OCI-LY7 (cell line): ENCODE measurements around the gene UBE2E1. TPM values are rescaled to one million over a fixed set of nuclear protein-coding genes. Genes with fewer than 3 reads are reported as not detected.

Source experiments
- BruUV-seq: library from RNA; stranded (reverse); fragments of 400-500 nt; replicated peaks from 2 replicates; lab custom pipeline; 2021; lab: Mats Ljungman, UMichigan
- CTCF ChIA-PET: fragments of 300-600 bp; sonication (Branson Sonifier 250); formaldehyde crosslinking; loops from one replicate; lab custom pipeline; 2022; ENCODE audit warnings: antibody characterized with exemption; ENCODE audit not compliant: unreplicated experiment; lab: Charles Lee
- POLR2A ChIA-PET: fragments of 300-600 bp; sonication (Branson Sonifier 250); formaldehyde crosslinking; loops from one replicate; lab custom pipeline; 2022; ENCODE audit warnings: antibody characterized with exemption; lab: Charles Lee
- DNase-seq: peaks from one replicate; pipeline ENCODE4 v3.0.0-alpha.2; 2015; ENCODE audit warnings: low spot score
- H2AFZ ChIP-seq: fragments of 200-600 bp; sonication (generic), shearing (Covaris generic); 2 replicates; pipeline ENCODE4 v1.6.1; 2014; ENCODE audit warnings: mild to moderate bottlenecking, antibody characterized with exemption, low read length, moderate library complexity
- H3K27ac ChIP-seq: fragments of 200-600 bp; sonication (generic); 2 replicates; pipeline ENCODE4 v1.5.1; 2014; ENCODE audit warnings: mixed run types, low read depth, mild to moderate bottlenecking, moderate library complexity, low read length, inconsistent platforms; ENCODE audit not compliant: poor library complexity, severe bottlenecking
- H3K36me3 ChIP-seq: fragments of 200-600 bp; sonication (generic); 2 replicates; pipeline ENCODE4 v1.6.1; 2014; ENCODE audit warnings: mild to moderate bottlenecking, antibody characterized with exemption, low read length, moderate library complexity, mixed read lengths; ENCODE audit not compliant: insufficient read depth
- H3K4me1 ChIP-seq: fragments of 200-600 bp; sonication (generic); 2 replicates; pipeline ENCODE4 v1.5.1; 2014; ENCODE audit warnings: mild to moderate bottlenecking, low read length; ENCODE audit not compliant: insufficient read depth, poor library complexity, severe bottlenecking
- H3K4me2 ChIP-seq: fragments of 200-600 bp; sonication (generic); 2 replicates; pipeline ENCODE4 v1.6.1; 2014; ENCODE audit warnings: mild to moderate bottlenecking, low read length
- H3K4me3 ChIP-seq: fragments of 200-600 bp; sonication (generic); 2 replicates; pipeline ENCODE4 v1.5.1; 2014; ENCODE audit warnings: mild to moderate bottlenecking, low read depth, low read length; ENCODE audit not compliant: poor library complexity, severe bottlenecking
- H3K79me2 ChIP-seq: fragments of 200-600 bp; sonication (generic); 2 replicates; pipeline ENCODE4 v1.6.1; 2016; ENCODE audit warnings: low read depth, mild to moderate bottlenecking, low read length, moderate library complexity, mixed read lengths; ENCODE audit not compliant: insufficient read depth
- H3K9me2 ChIP-seq: fragments of 200-600 bp; sonication (generic); 2 replicates; pipeline ENCODE4 v1.6.1; 2016; ENCODE audit warnings: mild to moderate bottlenecking, low read length, mixed read lengths; ENCODE audit not compliant: insufficient read depth
- H3K9me3 ChIP-seq: fragments of 200-600 bp; sonication (generic); 2 replicates; pipeline ENCODE4 v1.6.1; 2014; ENCODE audit warnings: mild to moderate bottlenecking, mixed run types, low read length, mixed read lengths
- H4K20me1 ChIP-seq: fragments of 200-600 bp; sonication (generic); 2 replicates; pipeline ENCODE4 v1.6.1; 2014; ENCODE audit warnings: mild to moderate bottlenecking, antibody characterized with exemption, low read length, moderate library complexity, mixed read lengths; ENCODE audit not compliant: insufficient read depth
- EZH2phosphoT487 ChIP-seq: fragments of 200-600 bp; sonication (generic); IDR thresholded peaks from 2 replicates; pipeline ENCODE4 v1.6.1; 2018; ENCODE audit warnings: low read depth, borderline replicate concordance, mild to moderate bottlenecking, mixed run types, antibody characterized with exemption, low read length, moderate library complexity, mixed read lengths
- intact Hi-C: fragments of 100-400 bp; cut with micrococcal nuclease; formaldehyde crosslinking; loops from one replicate; pipeline ENCODE4 v1.10.0; 2022; ENCODE audit not compliant: unreplicated experiment
- total RNA-seq, 2 experiments: library from RNA; depleted of rRNA in 1 of 2; stranded (reverse); fragments of >200 nt in 1 of 2; shearing (Covaris generic) in 1 of 2; gene quantifications; 2 replicates each; pipeline ENCODE4 v1.2.3, GENCODE V29; 2014 to 2022
- TF ChIP-seq, protein P1 (sequence below): fragments of 200-600 bp; sonication (generic); conservative IDR thresholded peaks from 2 replicates; pipeline ENCODE4 v1.5.1; 2014; ENCODE audit warnings: mild to moderate bottlenecking, antibody characterized with exemption, low read length, moderate library complexity, mixed read lengths

The UBE2E1 gene
- total RNA-seq, 2 experiments from 2014 or later, result 126 to 142 TPM

- no peak overlapping the region for H3K4me2 ChIP-seq
- ChIA-PET POLR2A (interaction anchor here (1.3 to 1.8 kb wide), 2 partner anchors 10 to 19 kb away, joined by 5 read pairs; no protein-coding TSS in a partner anchor), CTCF (no interaction called here)
- no peaks in the 10 kb centered on the region for H4K20me1 ChIP-seq
- no peaks in the 10 kb centered on the region for H3K9me2 ChIP-seq
- no peaks in the 10 kb centered on the region for H3K9me3 ChIP-seq
- H3K4me3 ChIP-seq, result no peak overlapping the region
- BruUV-seq, result no TSS peak
- no peaks in the 10 kb centered on the region for H3K36me3 ChIP-seq
- TF ChIP-seq, protein P1, sequence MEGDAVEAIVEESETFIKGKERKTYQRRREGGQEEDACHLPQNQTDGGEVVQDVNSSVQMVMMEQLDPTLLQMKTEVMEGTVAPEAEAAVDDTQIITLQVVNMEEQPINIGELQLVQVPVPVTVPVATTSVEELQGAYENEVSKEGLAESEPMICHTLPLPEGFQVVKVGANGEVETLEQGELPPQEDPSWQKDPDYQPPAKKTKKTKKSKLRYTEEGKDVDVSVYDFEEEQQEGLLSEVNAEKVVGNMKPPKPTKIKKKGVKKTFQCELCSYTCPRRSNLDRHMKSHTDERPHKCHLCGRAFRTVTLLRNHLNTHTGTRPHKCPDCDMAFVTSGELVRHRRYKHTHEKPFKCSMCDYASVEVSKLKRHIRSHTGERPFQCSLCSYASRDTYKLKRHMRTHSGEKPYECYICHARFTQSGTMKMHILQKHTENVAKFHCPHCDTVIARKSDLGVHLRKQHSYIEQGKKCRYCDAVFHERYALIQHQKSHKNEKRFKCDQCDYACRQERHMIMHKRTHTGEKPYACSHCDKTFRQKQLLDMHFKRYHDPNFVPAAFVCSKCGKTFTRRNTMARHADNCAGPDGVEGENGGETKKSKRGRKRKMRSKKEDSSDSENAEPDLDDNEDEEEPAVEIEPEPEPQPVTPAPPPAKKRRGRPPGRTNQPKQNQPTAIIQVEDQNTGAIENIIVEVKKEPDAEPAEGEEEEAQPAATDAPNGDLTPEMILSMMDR, result no peak
- TF ChIP-seq EZH2phosphoT487, result no peak
- intact Hi-C loops, result no loop called here
- no peaks in the 10 kb centered on the region for H3K79me2 ChIP-seq
- DNase-seq, result no peak
- H3K27ac ChIP-seq, result no peak overlapping the region
- peaks cover 7% of the 10 kb centered on the region for H3K4me1 ChIP-seq
- H2AFZ ChIP-seq, result no peak overlapping the region
Measured at GRCh38 chr3:23796518-23796917, 9.2 kb upstream of the UBE2E1 start.

- Histone ChIP-seq H3K9me3 (no peaks in the 10 kb centered on the region), H4K20me1 (no peaks in the 10 kb centered on the region), H3K79me2 (no peaks in the 10 kb centered on the region), H2AFZ (no peak overlapping the region), H3K4me1 (peaks cover 7% of the 10 kb centered on the region), H3K36me3 (no peaks in the 10 kb centered on the region), H3K27ac (no peak overlapping the region), H3K4me3 (no peak overlapping the region), H3K4me2 (no peak overlapping the region), H3K9me2 (no peaks in the 10 kb centered on the region)
- BruUV-seq, result no TSS peak
- CTCF ChIA-PET, result no interaction called here
- TF ChIP-seq, protein P1, result no peak
- no peak for TF ChIP-seq EZH2phosphoT487
- intact Hi-C loops, result no loop called here
- POLR2A ChIA-PET, result interaction anchor here (1.3 to 2.5 kb wide), 2 partner anchors 11 kb away, joined by 5 to 10 read pairs; no protein-coding TSS in a partner anchor
- no peak for DNase-seq
Measured at GRCh38 chr3:23797491-23797890, 8.3 kb upstream of the UBE2E1 start.

- CTCF ChIA-PET, result no interaction called here
- H3K79me2 ChIP-seq, result no peaks in the 10 kb centered on the region
- TF ChIP-seq EZH2phosphoT487, result no peak
- TF ChIP-seq, protein P1, result no peak
- no peaks in the 10 kb centered on the region for H3K36me3 ChIP-seq
- H3K9me3 ChIP-seq, result no peaks in the 10 kb centered on the region
- no peak for DNase-seq
- H3K4me2 ChIP-seq, result no peak overlapping the region
- H3K4me1 ChIP-seq, result peaks cover 7% of the 10 kb centered on the region
- H3K9me2 ChIP-seq, result no peaks in the 10 kb centered on the region
- no peaks in the 10 kb centered on the region for H4K20me1 ChIP-seq
- POLR2A ChIA-PET, result interaction anchor here (0.6 to 2.5 kb wide), 4 partner anchors 10 to 44 kb away, joined by 3 to 10 read pairs (median 3); no protein-coding TSS in a partner anchor
- intact Hi-C loops, result no loop called here
- BruUV-seq, result no TSS peak
- no peak overlapping the region for H3K4me3 ChIP-seq
- no peak overlapping the region for H2AFZ ChIP-seq
- no peak overlapping the region for H3K27ac ChIP-seq
Measured at GRCh38 chr3:23798456-23798855, 7.3 kb upstream of the UBE2E1 start.
